ENCODE measurements around the gene CCDC177.

The CCDC177 gene

DNA sequence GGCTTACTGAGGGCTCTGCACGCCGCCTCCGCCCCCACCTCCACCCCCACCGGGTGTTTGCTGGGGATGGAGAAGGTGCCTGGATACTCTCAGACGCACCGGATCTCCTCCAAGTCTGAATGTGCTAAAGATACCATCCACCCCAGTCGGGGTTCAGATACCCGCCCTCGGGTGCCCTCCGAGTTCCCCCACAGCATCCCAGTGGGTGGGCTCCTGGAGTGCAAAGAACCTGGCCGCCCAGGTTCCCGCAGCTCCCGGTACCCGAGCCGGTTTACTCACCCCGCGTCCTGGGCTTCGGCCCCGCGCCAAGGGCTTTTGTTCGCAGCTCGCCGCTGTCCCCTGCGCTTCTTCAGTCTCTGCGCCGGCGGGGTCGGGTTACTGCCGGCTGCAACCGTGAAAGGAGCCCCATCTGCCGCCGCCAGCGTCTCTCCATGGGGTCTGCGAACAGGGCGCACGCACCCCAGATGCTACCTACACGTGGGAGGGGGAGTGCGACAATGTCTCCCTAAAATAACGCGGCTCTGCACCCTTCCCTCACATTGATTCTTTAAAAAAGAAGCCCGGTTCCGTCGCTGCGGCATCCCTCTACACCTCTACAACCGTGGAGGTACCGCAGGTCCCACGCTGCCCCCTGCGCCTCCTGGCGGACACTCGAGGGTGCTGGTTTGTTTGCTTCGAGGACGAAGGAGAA, at the start of gene CCDC177:
Gene CCDC177 (minus strand): TSS at position 609 of the 691 bp plus-strand sequence. CDS start 1,249 bp downstream, outside the sequence.
- peak; percentile 52 for DNase-seq

DNA sequence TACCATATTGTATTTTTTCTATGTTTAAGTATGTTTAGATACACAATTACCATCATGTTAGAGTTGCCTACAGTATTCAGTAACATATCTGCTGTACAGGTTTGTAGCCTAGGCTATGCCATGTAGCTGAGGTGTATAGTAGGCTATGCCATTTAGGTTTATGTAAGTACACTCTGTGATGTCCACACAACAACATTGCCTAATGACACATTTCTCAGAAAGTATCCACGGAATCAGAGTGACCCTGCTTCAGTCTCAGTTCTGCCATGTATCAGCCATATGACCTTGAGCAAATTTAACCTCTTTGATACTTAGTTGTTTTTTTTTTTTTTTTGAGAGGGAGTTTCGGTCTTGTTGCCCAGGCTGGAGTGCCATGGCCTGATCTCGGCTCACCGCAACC, 49.5 kb upstream of the CCDC177 start:
- DNase-seq, result no peak

DNA sequence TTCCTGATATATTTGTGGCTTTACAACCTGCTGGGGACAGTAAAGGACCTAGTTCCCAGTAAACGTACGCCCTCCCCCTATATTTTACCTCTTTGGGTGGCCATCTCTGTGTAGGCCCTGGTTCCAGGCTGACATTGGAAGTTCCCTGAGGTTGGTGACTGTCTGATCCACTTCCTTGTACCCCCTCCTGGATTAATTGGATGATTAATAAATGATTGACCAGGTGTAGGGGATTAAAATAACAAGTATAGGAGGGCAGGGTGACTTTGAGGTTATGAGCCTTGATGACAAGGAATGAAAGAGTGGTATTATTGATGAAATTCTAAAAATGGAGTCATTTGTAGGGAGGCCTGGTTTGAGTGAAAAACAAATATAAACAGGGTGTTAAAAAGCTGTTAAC, 46.3 kb upstream of the CCDC177 start:
- no peak for DNase-seq

DNA sequence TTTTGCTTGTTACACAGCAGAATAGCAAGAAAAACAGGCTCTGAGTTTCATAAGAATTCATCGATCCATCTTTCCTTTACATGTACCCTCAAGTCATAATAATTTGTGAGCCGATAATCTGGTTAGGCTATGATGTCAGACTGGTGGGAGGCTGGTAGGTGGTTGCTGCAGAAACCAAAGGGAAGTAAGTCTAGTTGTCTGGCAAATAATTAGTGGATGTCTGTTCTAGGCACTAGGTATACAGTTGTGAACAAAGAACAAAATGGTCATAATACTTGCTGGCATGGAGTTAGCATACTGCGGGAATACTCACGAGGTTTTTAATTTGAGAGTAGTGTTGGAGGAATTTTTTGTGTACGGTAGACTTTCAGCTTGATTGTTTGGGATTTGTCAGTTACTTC, 45.5 kb upstream of the CCDC177 start:
- no peak for DNase-seq

DNA sequence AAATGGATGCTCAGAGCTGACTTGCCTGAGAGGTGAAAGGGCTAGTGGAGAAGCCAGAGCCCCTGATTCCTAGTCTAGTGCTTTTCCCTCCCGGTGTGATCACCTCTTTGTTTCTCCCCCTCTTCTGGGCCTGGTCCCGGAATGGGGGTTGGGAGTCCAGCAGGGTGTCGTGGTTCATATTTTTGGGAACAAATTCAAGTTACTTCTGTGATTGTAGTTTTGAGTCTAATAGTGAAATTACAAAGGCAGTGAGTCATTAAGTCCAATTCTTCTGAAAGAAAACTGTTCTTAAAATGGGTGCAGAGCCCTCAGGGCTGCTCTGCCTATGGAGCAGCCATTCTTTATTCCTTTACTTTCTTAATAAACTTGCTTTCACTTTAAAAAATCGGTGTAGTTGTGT, 44.3 kb upstream of the CCDC177 start:
- DNase-seq, result no peak

DNA sequence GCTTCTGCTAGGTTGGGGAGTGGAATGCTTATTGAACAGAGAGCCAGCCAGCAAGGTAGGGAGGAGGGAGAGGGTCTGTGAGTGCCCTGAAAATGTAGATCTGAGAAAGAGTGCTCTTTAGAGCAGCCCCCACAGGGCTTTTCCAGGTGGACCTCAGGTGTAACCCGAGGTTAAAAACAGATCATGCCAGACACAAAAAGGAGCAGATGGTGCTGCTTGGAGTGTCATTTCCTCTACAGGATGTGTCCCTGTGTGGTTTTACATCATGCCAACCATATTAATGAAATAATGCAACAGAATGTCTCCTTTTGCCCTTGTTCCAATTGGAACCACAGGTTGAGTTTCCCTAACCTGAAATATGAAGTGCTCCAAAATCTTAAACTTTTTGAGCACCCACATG, 43.1 kb upstream of the CCDC177 start:
- DNase-seq, result no peak

DNA sequence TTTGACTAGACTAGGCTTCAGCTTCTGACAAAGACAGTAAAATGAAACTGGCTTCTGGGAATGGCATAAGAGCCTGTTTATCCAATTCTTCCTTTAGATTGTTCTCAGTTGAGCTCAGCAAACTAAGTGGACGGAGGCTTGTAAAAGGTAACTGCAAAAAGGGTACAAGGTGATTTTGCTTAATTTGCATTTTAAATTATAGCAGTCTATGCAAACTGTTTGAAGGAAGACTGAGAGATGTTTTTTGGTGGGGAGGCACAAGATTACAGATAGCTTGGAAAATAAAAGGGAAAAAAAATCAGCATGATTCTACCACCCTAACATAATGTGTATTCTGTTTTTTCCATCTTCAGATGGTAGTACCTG, 41.7 kb upstream of the CCDC177 start:
- DNase-seq, result no peak

DNA sequence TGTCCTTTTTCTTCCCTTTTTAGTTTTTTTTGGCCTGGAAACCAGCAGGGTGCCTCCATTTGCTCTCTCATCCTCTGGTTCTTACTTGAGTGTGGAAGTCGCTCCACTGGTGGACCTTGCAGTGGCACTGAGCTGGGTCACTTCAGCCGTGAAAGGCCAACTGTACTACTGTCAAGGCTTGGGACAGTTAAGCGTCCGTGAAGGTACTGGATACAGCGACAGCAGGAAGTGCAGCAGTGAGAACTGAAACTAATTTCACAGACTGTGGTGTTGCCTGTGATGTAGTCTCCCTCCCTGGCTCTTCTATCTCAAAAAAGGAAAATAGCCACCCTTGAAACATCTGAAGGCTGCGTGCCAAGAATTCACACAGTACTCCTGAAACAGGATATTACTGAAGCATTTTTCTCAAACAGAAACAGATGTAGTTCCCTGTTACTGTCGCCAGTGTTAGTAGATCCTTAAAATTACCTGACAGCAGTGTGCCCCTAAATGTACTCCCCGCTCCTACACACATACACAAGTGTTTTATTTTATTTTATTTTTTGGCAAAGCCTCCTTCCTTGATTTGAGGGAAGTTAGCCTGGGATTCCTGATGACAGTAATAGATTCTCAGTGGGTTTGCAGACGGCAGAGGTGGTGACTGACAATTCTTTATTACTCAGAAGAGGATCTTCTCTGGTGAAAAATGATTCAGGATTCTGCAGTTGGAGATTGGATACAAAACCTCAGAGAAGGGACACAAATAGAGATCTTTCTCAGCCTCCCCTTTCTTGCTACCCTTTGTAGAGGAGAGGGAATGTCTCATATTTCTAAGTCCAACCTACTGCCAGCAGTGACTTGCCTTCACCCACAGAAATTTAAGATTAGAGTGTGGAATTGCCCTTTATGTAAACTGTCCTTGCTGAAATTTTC, 41.1 kb upstream of the CCDC177 start:
- DNase-seq, result peak; percentile 72

DNA sequence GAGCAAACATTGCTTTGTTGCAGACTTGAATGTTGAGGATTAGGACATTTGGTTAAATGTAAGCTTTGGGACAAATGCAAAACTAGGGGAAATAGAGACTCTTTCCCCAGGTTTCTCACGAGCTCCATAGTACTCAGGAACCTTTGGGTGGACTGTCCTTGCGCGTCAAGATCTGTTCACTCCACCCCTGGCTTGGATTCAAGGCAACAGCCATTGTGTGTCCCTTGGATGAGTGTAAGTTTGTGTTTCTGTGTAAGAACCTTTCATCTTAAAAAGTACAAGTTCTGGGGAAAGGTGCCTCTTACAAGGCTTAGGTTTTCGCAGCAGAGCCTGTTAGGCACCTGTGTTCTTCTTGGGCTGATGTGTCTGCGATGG, 40.4 kb upstream of the CCDC177 start:
- DNase-seq, result no peak

DNA sequence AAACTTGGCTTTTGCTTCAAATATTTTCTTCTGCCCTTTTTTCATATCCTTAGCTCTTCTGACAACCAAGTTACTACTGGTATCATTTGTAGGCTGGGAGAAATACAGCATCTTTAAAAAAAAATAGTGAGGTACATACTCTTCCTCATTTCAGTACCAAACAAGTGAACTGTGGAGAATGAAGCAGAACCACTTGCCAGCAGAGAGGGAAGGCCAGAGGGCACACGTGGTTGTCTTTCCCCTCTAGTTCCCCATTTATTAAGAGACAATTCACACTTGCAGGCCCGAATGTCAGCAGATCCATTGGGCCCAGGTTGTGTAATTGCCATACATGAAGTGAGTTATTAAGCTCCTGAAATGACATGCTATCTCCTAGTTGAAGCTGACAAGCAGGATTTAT, 39.9 kb upstream of the CCDC177 start:
- DNase-seq, result peak; percentile 51

DNA sequence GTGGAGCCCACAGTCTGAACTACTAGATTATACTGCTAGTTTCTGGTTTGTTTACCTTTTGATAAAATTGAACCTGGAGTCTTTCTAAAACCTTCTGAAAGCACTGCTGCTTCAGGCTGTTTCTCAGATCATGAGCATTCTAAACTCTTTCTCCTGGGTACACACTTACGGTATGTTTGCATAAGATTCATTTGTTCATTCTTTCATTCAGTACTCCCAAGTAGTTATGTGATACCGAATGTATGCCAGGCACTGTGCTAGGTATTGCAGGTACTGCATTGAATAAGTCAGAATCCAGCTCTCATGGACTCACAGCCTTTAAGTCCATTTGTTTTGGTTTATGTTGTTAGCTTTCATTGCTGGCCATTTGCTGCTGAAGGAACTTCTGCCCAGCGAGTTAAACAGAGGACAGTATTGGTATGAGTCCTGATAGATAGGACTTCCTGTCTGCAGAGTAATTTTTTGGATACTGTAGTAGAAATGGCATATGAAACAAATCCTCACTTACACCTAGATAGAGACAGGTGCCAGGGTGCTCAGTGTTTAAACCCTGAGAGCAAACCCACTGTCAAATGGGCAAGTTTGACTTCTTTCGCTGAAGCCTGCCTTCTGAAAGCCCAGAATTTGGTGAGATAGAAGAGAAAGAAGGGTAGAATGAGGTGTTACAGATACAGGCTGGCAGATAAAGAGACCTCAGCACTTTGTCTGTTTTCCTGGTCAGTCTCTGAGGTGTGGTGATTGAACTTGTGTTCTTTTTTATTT, 38.8 kb upstream of the CCDC177 start:
- no peak for DNase-seq

DNA sequence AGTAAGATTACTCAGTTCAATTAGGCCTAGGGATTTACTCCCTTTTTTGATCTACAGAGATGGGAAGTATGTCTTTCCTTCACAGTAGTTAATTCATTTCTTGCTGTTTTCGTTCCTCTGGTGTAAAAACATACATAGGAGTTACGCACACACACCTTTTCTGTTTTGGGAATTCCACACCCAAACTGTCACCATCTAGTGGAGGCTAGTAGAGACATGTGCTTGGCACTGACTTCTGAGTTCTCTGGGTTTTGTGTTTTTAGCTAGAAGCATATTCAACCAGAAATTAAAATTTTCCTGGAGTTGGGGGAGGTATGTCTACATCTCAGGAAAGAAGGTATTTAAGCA, 38.1 kb upstream of the CCDC177 start:
- no peak for DNase-seq

DNA sequence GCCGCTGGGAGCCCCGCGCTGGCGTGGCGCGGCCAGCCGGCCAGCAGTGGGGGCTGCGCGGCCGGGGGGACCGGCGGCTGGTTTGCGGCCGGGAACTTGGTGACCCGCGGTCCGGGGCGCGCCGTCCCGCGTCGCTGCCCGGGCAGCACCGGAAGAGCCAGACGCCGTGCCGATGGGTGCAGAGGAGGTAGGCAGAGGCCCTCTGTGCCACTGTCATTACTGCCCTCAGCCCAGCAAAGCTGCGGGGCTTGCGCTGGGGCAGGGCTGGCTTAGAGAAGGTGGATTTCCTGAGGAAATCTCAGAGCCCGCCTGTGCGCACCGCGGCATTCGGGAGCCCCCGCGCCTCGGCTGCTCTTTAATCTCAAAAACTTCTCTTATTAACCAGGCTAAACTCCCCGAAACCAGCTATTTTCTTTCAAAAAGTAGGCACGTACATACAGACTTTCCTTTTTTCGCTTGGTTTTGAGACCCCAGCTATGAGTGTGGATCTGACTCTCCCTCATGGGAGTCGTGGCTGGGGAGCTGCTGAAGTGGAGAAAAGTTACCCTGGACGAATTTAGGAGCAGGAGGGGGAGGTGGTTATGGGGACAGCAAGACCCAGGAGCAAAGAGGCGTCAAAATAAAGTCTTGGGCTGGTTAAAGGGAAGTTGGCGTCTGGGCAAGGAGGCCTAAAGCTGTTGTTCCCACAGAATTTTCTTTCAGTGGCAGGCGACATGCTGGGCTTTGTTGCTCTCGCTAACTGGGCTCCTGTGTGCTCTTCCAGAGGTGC, 37.5 kb upstream of the CCDC177 start:
- no peak for DNase-seq

DNA sequence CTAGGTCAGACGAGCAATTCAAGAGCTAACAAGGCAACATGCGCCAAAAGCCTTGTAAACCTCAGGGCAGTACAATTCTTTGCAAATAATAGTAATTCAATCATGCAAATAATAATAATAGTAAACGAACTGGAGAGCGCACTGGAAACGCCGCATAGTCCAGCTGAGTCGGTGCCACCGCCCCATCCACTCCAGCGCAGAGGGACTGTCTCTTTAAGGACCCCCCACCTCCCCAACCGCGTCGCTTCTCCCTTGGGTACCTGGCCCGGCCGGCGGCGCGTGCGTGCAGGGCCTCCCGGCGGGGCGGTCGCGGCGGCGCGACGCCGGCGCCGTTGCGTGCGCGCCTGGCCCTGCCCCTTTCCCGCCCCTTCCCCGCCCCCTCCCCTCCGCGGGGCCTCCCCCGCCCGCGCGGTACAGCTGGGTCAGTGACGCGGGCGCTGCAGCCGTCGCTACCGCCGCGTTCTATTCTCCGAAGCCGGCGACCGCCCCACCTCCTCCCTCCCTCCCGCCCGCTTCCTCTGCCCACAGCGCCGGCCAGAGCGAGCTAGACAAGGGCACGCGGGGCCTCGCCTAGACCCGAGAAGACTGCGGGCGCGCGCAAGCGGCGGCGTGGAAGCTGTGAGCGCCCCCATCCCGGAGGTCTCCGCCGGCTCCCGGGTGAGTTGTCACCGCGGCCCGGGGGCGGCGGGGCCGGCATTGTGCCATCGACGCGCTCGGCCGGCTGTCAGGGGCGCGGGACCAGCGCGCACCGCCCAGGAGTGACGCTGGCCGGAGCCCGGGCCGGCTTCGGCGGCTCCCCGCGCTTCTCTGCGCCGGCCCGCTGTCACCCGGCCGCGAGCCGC, 36.7 kb upstream of the CCDC177 start, which contains the start of gene SUSD6:
Gene SUSD6 (plus strand): TSS at position 425 of the 842 bp plus-strand sequence. CDS start 46,997 bp downstream, outside the sequence.
- DNase-seq, result peak; percentile 96

DNA sequence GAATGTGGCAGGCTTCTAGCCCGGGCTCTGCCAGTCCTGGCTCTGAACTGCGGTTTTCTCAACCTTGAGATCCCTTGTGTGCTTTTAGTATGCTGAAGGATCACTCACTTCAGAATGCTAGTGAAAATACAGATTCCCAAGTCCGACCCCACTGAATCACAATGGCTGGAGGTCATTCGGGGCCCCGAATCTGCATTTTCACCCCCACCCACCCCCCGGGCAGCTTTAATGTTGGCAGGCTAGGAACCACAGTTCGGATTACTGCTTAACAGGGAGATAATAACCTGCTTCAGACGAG, 36.2 kb upstream of the CCDC177 start:
- peak; percentile 49 for DNase-seq

DNA sequence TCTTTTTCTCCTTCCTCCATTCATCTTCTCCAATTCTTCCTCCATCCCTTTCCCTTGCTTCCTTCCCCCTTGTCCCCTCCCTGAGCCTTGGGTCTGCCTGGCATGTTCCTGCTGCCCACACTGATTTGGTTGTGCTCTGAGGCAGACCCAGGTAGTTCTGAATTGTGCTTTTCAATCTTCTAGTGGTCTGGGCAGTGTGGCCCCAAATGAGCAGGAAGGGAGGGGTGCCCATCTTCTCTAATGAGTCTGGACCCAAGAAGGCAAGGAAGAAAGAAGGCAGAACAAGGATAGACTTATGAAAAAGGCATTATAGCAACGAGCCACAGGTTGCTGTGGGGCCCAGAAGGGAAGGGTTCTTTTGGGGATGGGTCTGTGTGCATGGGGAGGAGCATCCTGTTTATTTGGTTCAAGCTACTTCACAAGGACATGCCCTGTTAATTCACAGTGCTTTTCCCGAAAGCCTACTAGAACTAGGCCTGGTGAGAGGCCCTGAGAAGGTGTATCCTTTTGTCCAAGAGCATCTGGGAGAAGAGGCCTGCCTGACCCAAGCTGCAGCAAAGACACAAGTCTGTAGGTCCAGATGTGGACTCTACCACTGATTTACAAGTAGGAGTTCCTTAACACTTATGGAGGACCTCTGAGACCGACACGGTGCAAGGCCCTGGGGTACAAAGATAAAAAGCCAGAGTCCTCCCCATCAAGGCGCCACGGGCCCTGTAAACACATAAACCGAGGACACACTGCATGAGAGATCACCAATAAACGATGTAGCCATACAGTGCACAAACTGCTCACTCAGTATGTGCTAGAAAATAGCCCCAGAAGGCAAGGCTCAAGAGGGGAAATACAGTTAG, 35.6 kb upstream of the CCDC177 start:
- DNase-seq, result no peak

DNA sequence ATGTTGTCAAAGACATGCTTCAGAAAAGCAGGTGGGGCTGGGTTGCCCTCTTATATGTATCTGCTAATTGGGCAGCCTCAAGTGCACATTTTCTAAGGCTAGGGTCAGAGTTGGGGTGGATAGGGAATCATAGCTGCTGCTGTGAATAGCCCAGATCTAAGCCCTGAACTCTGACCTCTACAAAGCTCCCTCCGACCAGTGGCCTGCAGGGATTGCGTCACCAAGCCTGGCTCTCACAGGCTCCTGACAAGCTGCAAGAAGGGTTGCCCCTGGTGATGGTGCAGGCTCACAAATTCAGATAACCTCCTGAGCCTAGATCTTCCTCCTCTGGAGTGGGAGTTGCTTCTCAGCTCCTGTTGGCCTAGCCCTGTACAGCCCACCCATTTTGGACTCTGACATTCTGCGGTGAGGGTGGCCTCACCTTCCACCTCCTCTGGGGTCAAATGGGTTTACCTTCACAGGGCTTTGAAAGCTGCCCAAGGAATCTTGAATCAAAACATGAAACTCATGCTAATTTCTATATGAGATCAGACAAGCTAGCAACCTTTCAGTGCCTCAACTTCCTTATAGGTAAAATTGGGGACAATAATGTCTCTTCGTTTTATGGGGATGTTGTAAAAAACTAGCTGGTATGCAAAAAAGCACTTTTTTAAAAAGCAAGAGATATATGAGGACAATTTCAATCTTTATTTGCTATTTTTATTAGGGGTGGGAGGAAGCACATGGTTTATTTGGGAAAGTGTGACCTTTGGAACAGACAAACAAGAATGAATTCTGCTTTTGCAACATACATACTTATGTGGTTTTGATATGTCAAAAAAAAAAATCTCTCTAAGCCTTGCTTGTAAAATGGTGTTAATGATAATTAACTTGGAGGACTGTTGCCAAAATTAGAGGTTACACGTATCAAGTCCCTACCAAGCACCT, 31.9 kb upstream of the CCDC177 start:
- DNase-seq, result no peak

DNA sequence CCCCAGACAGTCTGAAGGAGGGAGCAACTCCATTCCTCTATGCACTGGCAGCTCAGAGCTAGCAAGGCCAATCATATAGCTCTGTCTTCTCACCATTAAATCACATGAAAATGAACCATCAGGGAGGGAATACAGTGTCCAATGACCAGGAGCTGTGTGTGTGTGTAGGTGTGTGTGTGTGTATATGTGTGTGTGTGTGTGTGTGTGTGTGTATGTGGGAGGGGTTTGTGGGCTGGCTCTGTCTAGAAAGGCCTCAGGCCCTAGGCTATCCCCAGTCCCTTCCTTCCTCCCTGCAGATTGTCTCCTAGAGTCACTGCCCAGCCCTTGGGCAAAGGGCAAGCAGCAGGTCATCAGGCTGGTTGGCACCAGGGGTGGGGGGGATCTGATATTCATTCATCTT, 31.1 kb upstream of the CCDC177 start:
- no peak for DNase-seq

DNA sequence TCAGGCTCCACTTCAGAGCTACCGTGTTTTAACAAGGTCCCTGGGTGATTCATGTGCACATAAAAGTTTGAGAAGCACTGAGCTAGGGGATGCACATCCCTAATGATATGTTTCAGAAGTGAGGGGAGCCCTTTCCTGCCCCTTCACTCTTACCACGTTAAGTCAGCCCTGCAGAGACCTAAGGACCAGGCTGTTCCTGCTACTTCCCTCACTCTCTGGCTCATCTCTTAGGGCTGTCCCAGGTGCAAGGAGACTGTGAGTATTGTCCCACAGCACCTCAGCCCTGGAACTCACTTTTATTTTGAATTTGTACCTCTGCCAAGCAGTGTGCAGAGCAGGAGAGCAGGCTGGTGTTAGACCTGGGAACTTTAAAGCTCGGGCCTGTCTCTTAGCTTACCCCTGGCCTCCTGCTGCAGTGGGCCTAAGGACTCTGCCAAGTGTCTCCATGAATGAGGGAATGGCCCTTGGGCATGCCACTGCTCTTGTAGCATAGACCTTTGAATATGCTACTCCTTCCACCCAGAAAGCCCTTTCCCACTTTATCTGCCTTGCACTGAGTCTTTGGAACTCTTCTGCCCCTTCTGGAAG, 25.7 kb upstream of the CCDC177 start:
- no peak for DNase-seq

All from femur (tissue), 1 donor.